Panc1 (cell line): ENCODE data around the gene ZNF428. TPM values are rescaled to one million over a fixed set of nuclear protein-coding genes. Genes with fewer than 3 reads are reported as not detected.

Source experiments
- ATAC-seq: fragments of 200-7000 bp; cut with Tn5 transposase; 2 replicates; pipeline ENCODE4 v1.9.1; 2020; ENCODE audit warnings: mild to moderate bottlenecking, moderate library complexity
- BruUV-seq: library from RNA; stranded (reverse); fragments of 400-500 nt; replicated peaks from 2 replicates; lab custom pipeline; 2021; lab: Mats Ljungman, UMichigan
- CTCF ChIA-PET: fragments of 300-600 bp; sonication (Branson Sonifier 250); formaldehyde crosslinking; loops from one replicate; lab custom pipeline; 2022; ENCODE audit warnings: antibody characterized with exemption; lab: Charles Lee
- POLR2A ChIA-PET: fragments of 300-600 bp; sonication (Branson Sonifier 250); formaldehyde crosslinking; loops from one replicate; lab custom pipeline; 2022; ENCODE audit warnings: antibody characterized with exemption; lab: Charles Lee
- DNase-seq: peaks from one replicate; pipeline ENCODE4 v3.0.0-alpha.2; 2010; ENCODE audit warnings: low read depth, low spot score
- H3K27ac ChIP-seq: 2 replicates; pipeline ENCODE4 v1.5.1; 2011; ENCODE audit warnings: mild to moderate bottlenecking, low read length, inconsistent platforms
- H3K27me3 ChIP-seq: fragments of 200-500 bp; sonication (Bioruptor generic); 2 replicates; pipeline ENCODE4 v1.6.0; 2014; ENCODE audit warnings: low read length, inconsistent platforms; ENCODE audit not compliant: control insufficient read depth, insufficient read depth
- H3K36me3 ChIP-seq: fragments of 200-500 bp; sonication (Bioruptor generic); 2 replicates; pipeline ENCODE4 v1.5.1; 2014; ENCODE audit warnings: inconsistent platforms, mild to moderate bottlenecking, low read length, moderate library complexity; ENCODE audit not compliant: control insufficient read depth, insufficient read depth
- H3K4me1 ChIP-seq: 2 replicates; pipeline ENCODE4 v1.5.1; 2011; ENCODE audit warnings: inconsistent platforms, mild to moderate bottlenecking, low read length, moderate library complexity; ENCODE audit not compliant: control insufficient read depth, insufficient read depth
- H3K4me3 ChIP-seq, 2 experiments: 2 replicates each; pipeline ENCODE4 v1.5.1; 2011 to 2012; ENCODE audit warnings: low read depth in 2 of 2, low read length in 2 of 2, mild to moderate bottlenecking in 2 of 2, inconsistent platforms in 1 of 2, moderate library complexity in 1 of 2
- H3K9me3 ChIP-seq: fragments of 200-500 bp; sonication (Bioruptor generic); 2 replicates; pipeline ENCODE4 v1.5.1; 2014; ENCODE audit warnings: low read depth, mild to moderate bottlenecking, inconsistent platforms, low read length, moderate library complexity; ENCODE audit not compliant: control insufficient read depth, insufficient read depth
- CTCF ChIP-seq: fragments of 450-650 bp; IDR thresholded peaks from 2 replicates; pipeline ENCODE4 v1.5.1; 2017; ENCODE audit warnings: mild to moderate bottlenecking
- POLR2AphosphoS5 ChIP-seq: IDR thresholded peaks from 2 replicates; pipeline ENCODE4 v1.6.1; 2012; ENCODE audit warnings: mild to moderate bottlenecking, low read depth, low read length, moderate library complexity
- REST ChIP-seq, 2 experiments: IDR thresholded peaks; 2 replicates each; pipeline ENCODE4 v1.6.1; 2011 to 2012; ENCODE audit warnings: low read depth in 2 of 2, control low read depth in 1 of 2, low read length in 1 of 2, mild to moderate bottlenecking in 1 of 2, moderate library complexity in 1 of 2; ENCODE audit not compliant: insufficient read depth in 1 of 2
- SIN3A ChIP-seq: IDR thresholded peaks from 2 replicates; pipeline ENCODE4 v1.6.1; 2012; ENCODE audit warnings: low read depth, mild to moderate bottlenecking, low read length, moderate library complexity, borderline replicate concordance; ENCODE audit not compliant: insufficient read depth
- TCF7L2 ChIP-seq: IDR thresholded peaks from 2 replicates; pipeline ENCODE4 v1.6.1; 2011; ENCODE audit warnings: mild to moderate bottlenecking, low read depth, low read length, inconsistent platforms
- in situ Hi-C: cut with HindIII; loops from 2 replicates; pipeline ENCODE4 v1.10.0; 2016; ENCODE audit warnings: low sequenced_read_pairs, low pct_unique_long_range_greater_than_20kb
- intact Hi-C: fragments of 100-400 bp; cut with micrococcal nuclease; formaldehyde crosslinking; loops from one replicate; pipeline ENCODE4 v1.10.0; 2022; ENCODE audit not compliant: unreplicated experiment
- total RNA-seq: library from RNA; stranded (reverse); gene quantifications from one replicate; pipeline ENCODE4 v1.2.1, GENCODE V29; 2021; ENCODE audit not compliant: unreplicated experiment

Gene ZNF428
- total RNA-seq, 1 experiment from 2014 or later: 45.6 TPM

DNA sequence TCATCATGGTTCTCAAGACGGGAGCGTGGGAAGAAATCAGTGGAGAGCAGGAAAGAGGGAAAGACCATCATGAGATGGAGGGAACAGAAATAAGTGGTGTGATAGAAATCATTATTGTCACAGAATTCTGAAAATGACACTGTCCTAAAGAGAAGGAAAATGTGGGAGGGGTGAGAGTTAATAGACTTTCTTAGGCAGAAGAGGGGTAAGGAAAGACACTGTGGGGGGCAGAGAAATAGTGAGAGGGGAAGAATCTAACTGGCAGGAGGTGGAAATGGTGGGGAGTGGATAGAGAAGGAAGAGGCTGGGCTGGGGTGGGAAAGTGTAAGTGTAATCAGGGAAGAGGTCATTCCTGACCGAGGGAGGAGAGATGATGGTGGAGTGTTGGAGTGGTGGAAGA, 40.6 kb downstream of the ZNF428 start:
- BruUV-seq: no TSS peak
- Histone ChIP-seq H3K4me1 (peaks cover 3% of the 10 kb centered on the region; the same call in 1 of the 2 replicates), H3K27ac (no peak overlapping the region), H3K27me3 (no peaks in the 10 kb centered on the region), H3K4me3 (no peak overlapping the region), H3K36me3 (peaks cover 7% of the 10 kb centered on the region; the same call in 1 of the 2 replicates), H3K9me3 (no peaks in the 10 kb centered on the region)
- no peak for TF ChIP-seq TCF7L2
- no peak for TF ChIP-seq POLR2AphosphoS5
- no peak for TF ChIP-seq SIN3A
- no peak for TF ChIP-seq REST (IDR thresholded peaks at IDR 0.05; ENCODE audit: insufficient read depth in 1 of 2, low read depth in 2 of 2, low read length in 1 of 2)
- no peak for TF ChIP-seq CTCF
- intact Hi-C loops: no loop called here
- ATAC-seq (no peak), DNase-seq (no peak)
- POLR2A ChIA-PET: no interaction called here
- CTCF ChIA-PET: no interaction called here
- in situ Hi-C loops: no loop called here

GRCh38 chr19:43575955-43576878, 43.2 kb downstream of the ZNF428 start:
- Histone ChIP-seq H3K27me3 (no peaks in the 10 kb centered on the region), H3K27ac (peak overlapping the region; percentile 85), H3K4me1 (peaks cover 3% of the 10 kb centered on the region; the same call in 1 of the 2 replicates), H3K9me3 (no peaks in the 10 kb centered on the region), H3K36me3 (peaks cover 7% of the 10 kb centered on the region; the same call in 1 of the 2 replicates), H3K4me3 (peak overlapping the region; percentile 74 to 99)
- ATAC-seq (peak; percentile 23; the same call in 1 of the 2 replicates), DNase-seq (no peak)
- CTCF ChIA-PET: no interaction called here
- intact Hi-C loops: no loop called here
- TF ChIP-seq TCF7L2: no peak
- no peak for TF ChIP-seq CTCF
- no peak for TF ChIP-seq POLR2AphosphoS5
- TF ChIP-seq REST (IDR thresholded peaks at IDR 0.05; ENCODE audit: insufficient read depth in 1 of 2, low read depth in 2 of 2, low read length in 1 of 2): no peak
- TF ChIP-seq SIN3A: no peak
- POLR2A ChIA-PET: no interaction called here
- in situ Hi-C loops: no loop called here
- no TSS peak for BruUV-seq
